HG03565 (cell line): ENCODE data around the gene HECTD1.

Experiments
- ATAC-seq: cut with Tn5 transposase; IDR thresholded peaks from one replicate; pipeline ENCODE4 v1.9.1; 2021; ENCODE audit warnings: mild to moderate bottlenecking, moderate library complexity; ENCODE audit not compliant: unreplicated experiment

HECTD1 gene

GRCh38 chr14:31161274-31161673, 46.3 kb downstream of the HECTD1 start:
- ATAC-seq = no peak

DNA sequence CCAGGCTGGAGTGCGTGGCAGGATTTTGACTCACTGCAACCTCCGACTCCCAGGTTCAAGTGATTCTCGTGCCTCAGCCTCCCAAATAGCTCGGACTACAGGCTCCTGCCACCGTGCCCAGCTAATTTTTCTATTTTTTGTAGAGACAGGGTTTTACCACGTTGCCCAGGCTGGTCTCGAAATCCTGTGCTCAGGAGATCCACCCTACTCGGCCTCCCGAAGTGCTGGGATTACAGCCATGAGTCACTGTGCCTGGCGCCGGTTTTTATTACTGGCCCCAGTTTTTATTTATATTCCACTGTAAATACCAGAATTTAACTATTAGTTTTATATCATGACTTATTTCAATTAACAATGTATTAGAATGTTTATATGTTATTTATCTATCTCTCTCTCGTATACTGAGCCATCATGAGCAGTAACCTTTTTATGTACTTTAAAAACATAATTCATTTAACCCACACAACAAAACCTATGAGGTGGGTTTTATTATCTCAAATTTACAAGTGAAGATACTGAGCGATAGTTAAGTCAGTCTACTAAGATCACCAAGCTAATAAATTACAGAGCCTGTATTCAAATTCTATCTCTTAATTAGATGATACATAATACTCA, 47.8 kb downstream of the HECTD1 start:
- ATAC-seq = no peak

- no peak for ATAC-seq
Measured at GRCh38 chr14:31154956-31155355, 52.6 kb downstream of the HECTD1 start.

DNA sequence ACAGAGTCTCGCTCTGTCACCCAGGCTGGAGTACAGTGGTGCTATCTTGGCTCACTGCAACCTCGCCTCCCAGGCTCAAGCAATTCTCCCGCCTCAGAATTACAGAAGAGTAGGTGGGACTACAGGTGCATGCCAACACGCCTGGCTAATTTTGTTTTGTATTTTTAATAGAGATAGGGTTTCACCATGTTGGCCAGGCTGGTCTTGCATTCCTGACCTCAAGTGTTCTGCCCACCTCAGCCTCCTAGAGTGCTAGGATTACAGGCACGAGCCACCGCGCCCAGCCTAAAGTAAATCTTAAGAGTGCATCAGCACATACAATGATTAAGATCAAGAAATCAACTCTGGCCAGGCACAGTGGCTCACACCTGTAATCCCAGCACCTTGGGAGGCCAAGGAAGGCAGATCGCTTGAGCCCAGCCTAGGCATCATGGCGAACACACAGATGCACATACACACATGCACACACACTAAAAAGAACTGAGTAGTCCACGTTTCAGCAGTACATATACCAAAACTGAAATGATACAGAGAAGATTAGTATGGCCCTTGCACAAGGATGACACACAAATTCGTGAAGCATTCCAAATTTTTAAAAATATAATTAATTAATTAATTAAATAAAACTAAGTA, 65.0 kb downstream of the HECTD1 start:
- ATAC-seq = no peak

- no peak for ATAC-seq
Measured at GRCh38 chr14:31139301-31139847, 68.2 kb downstream of the HECTD1 start.

GRCh38 chr14:31138301-31138700, 69.3 kb downstream of the HECTD1 start:
- no peak for ATAC-seq

- no peak for ATAC-seq
Measured at GRCh38 chr14:31137214-31137889, 70.2 kb downstream of the HECTD1 start.

DNA sequence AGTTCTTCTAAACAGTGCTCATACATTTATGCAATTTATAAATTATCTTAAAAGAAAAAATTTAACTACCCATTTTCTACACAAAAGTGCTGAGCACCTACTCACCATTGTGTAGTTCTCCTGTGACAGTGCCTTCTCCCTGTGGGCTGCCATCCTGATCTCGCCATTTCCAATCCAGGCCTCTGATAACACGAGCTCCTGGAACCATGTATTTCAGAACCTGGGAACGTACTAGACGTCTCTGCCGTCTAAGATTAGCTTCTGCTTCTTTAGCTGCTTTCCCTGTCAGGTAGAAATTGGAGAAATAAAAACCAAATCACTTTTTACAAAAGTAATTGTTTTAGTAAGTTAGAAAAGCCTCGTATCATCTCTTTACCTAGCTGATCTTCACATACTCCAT, 74.5 kb downstream of the HECTD1 start:
- no peak for ATAC-seq

DNA sequence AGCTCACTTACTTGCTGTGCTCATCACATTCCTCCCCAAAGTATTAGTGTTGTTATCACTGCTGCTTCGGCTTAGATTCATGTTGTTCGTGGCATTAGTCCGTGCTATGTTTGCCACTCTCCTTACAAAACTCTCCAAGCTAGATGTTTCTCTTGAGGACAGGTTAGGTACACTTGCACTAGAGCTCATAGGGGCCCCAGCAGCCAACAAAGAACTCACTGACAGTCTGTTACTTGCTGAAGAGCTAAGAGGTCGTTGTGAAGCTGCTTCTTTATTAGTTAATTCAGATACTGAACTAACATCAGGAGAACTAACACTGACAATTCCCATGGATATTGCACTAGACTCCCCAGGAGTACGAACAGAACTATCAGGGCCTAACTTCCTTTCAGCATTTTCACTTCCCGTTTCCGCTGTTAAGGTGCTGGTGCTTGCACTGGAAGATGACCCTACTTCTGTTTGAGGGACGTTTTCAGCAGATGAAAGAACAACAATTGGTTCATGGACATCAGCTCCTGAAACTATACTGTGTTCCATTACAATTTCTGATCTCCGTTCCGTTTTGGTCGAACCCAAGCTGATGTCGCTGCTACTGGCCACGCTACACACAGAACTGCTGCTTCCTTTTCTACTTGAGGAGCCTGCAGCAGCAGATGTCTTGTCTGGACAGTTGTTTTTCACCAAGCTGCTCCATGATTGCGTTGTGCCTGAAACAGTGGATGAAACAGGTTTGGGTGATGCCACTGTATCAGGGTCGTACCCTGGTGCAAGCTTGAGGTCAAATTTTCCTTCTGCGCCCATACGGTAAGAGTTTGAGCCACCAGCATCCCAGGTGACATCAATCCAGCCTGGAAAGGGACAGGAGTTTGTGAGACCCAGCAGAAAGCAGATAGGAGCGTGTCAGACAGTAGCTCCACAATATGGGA, 78.7 kb downstream of the HECTD1 start:
- no peak for ATAC-seq

DNA sequence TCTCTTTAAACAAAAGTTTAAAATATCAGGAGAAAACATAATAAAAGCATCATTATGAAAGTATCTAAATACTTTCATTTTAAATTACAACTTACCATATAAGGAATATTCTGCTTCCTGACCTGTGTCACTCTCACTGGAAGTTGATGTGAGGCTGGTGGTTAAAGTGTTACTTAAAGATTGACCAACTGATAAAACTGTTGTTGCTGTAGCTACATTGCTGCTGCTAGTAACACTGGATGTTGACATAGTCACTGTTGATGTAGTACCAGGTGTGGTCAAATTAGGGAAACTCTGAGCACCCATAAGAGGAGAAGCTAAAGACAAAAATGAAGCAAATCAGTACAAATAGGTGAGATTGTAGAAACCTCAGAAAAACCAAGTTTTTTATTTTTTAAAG, 79.9 kb downstream of the HECTD1 start:
- ATAC-seq = peak; percentile 71

- no peak for ATAC-seq
Measured at GRCh38 chr14:31126680-31127079, 80.9 kb downstream of the HECTD1 start.

GRCh38 chr14:31125231-31125630, 82.4 kb downstream of the HECTD1 start:
- ATAC-seq = no peak

GRCh38 chr14:31124197-31124596, 83.4 kb downstream of the HECTD1 start:
- ATAC-seq = no peak

GRCh38 chr14:31122921-31123320, 84.7 kb downstream of the HECTD1 start:
- ATAC-seq = no peak

DNA sequence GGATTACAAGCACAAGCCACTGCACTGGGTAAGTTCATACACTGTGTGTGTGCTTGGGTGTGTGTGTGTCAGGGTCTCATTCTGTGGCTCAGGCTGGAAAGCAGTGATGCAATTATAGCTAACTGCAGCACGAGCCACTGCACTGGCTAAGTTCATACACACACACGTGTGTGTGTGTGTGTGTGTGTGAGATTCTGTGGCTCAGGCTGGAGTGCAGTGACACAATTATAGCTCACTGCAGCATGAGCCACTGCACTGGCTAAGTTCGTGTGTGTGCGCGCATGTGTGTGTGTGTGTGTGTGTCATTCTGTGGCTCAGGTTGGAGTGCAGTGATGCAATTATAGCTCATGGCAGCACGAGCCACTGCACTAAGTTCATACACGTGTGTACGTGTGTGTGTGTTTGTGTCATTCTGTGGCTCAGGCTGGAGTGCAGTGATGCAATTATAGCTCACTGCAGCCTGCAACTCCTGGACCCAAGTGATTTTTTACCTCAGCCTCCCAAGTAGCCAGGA, 85.4 kb downstream of the HECTD1 start:
- ATAC-seq = no peak

- ATAC-seq = no peak
Measured at GRCh38 chr14:31118892-31119291, 88.7 kb downstream of the HECTD1 start.

DNA sequence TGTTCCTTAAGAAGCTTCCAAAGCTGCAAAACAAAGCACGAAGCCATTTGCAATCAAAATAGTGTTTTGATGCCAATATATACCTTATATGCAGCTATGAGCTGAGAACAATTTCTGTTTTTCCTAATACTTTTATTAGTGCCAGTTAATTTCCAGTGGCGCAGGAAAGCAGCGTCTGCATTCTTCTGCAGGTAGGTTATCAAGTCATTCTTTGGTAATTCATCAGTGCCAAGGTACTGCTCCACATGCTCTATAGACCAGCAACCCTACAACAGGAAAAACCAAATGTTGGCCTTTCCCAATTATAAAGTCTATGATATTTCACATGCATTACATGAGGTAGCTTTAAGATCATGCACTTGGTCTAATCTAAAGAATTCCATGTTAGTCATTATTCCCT, 93.8 kb downstream of the HECTD1 start:
- no peak for ATAC-seq

DNA sequence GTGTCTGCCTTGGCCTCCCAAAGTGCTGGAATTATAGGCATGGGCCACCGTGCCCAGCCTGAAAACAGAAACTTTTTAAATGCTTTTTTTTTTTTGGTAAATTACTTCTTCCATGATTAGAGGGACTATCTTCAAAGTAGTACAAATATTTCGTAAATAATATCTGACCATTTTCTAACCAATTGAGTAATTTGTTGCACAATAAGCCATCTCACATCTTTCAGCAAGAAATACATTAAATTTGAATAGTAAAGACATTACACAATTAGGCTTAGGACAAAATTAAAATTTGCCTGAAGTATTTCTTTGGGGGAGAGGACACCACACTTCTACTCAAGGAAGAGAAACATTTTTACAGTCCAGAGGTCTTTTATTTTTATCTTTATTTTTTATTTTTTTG, 96.7 kb downstream of the HECTD1 start:
- ATAC-seq = no peak

GRCh38 chr14:31109257-31109656, 98.3 kb downstream of the HECTD1 start:
- no peak for ATAC-seq

DNA sequence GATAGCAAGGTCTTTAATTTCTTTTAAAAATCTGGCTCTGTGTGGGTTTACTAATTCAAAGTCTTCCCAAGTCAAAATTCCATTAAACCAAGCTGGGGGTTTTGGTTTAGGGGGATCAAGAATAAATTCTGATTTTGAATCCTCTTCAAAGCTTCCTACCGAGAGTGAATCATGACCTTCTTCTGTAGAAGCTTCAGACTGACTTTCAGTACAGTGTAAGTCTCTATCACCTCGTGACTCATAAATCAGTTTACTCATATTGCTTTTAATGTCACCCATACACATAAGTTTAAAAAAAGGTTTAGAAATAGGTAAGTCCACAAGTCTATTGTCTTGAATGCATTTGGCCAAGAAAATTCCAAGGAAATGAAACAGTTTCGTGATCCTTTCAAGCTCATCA, 100.8 kb downstream of the HECTD1 start:
- ATAC-seq = no peak

GRCh38 chr14:31097081-31097480, 110.5 kb downstream of the HECTD1 start:
- no peak for ATAC-seq
